Activated CD4-positive, alpha-beta T cell treated with anti-CD3 and anti-CD28 coated beads for 4 hours (primary cell): ENCODE measurements around the gene ZNF32.
A peak's percentile ranks its signal among the peaks of the same experiment; 100 is the strongest.
"Not testable (repeated sequence)": the region's sequence is repeated elsewhere in the genome, so short reads cannot be mapped to it uniquely, and the experiment has no call there.

Experiments used
- DNase-seq, 2 donors: peaks; one replicate each; pipeline ENCODE4 v3.0.0-alpha.2; 2020

ZNF32 gene

GRCh38 chr10:43679509-43679908, 30.8 kb upstream of the ZNF32 start:
- no peak for DNase-seq

- DNase-seq: no peak
Measured at GRCh38 chr10:43678654-43679053, 30.0 kb upstream of the ZNF32 start.

- DNase-seq: no peak
Measured at GRCh38 chr10:43676901-43677300, 28.2 kb upstream of the ZNF32 start.

- no peak for DNase-seq
Measured at GRCh38 chr10:43676331-43676730, 27.6 kb upstream of the ZNF32 start.

GRCh38 chr10:43674553-43675210, 26.0 kb upstream of the ZNF32 start:
- no peak for DNase-seq

GRCh38 chr10:43673471-43673870, 24.8 kb upstream of the ZNF32 start:
- DNase-seq: no peak

- DNase-seq: peak; percentile 28 to 65
Measured at GRCh38 chr10:43671659-43672531, 23.2 kb upstream of the ZNF32 start.

- no peak for DNase-seq
Measured at GRCh38 chr10:43669386-43669785, 20.7 kb upstream of the ZNF32 start.

- no peak for DNase-seq
Measured at GRCh38 chr10:43667761-43668386, 19.2 kb upstream of the ZNF32 start.

- no peak for DNase-seq
Measured at GRCh38 chr10:43667317-43667731, 18.6 kb upstream of the ZNF32 start.

GRCh38 chr10:43666552-43666951, 17.9 kb upstream of the ZNF32 start:
- DNase-seq: no peak

- DNase-seq: no peak
Measured at GRCh38 chr10:43665054-43665453, 16.4 kb upstream of the ZNF32 start.

GRCh38 chr10:43658227-43658626, 9.5 kb upstream of the ZNF32 start:
- no peak for DNase-seq

- DNase-seq: no peak
Measured at GRCh38 chr10:43655311-43655710, 6.6 kb upstream of the ZNF32 start.

- no peak for DNase-seq
Measured at GRCh38 chr10:43653746-43654145, 5.1 kb upstream of the ZNF32 start.

- no peak for DNase-seq
Measured at GRCh38 chr10:43649185-43649523, 473 bp upstream of the ZNF32 start.

GRCh38 chr10:43648095-43648397, 635 bp downstream of the ZNF32 start:
- no peak for DNase-seq

- no peak for DNase-seq
Measured at GRCh38 chr10:43647576-43647975, 1.1 kb downstream of the ZNF32 start.

- no peak for DNase-seq
Measured at GRCh38 chr10:43645866-43646265, 2.8 kb downstream of the ZNF32 start.

GRCh38 chr10:43644252-43644651, 4.4 kb downstream of the ZNF32 start:
- DNase-seq: no peak

GRCh38 chr10:43640603-43641002, 8.1 kb downstream of the ZNF32 start:
- DNase-seq: no peak

- DNase-seq: not testable (repeated sequence)
Measured at GRCh38 chr10:43635816-43636215, 12.9 kb downstream of the ZNF32 start.

- DNase-seq: no peak
Measured at GRCh38 chr10:43628956-43629355, 19.7 kb downstream of the ZNF32 start.

- no peak for DNase-seq
Measured at GRCh38 chr10:43627942-43628341, 20.7 kb downstream of the ZNF32 start.
